A673 (cell line): Measurements from ENCODE around the gene INPP4B.

Experiments used
- CTCF ChIP-seq: fragments of 300-800, 200-600 bp; sonication (generic); conservative IDR thresholded peaks from 2 replicates; pipeline ENCODE4 v1.5.1; 2017; ENCODE audit warnings: low read depth, mild to moderate bottlenecking, antibody characterized with exemption, low read length, moderate library complexity, mixed read lengths
- EZH2 ChIP-seq: fragments of 200-600 bp; sonication (generic); IDR thresholded peaks from 2 replicates; pipeline ENCODE4 v1.6.1; 2017; ENCODE audit warnings: borderline replicate concordance, low read depth, mild to moderate bottlenecking, mixed read lengths, antibody characterized with exemption, low read length; ENCODE audit not compliant: poor library complexity, severe bottlenecking

- TF ChIP-seq CTCF = no peak
- TF ChIP-seq EZH2 = no peak
These were observed 509.7 kb downstream of the INPP4B start for GRCh38 chr4:142336251-142336934.
